Testis (tissue), 3 donors: ENCODE data around the gene KCNJ15. TPM values are rescaled to one million over a fixed set of nuclear protein-coding genes. Genes with fewer than 3 reads are reported as not detected.

Experiments used
- DNase-seq: peaks from one replicate; pipeline ENCODE4 v3.0.0-alpha.2; 2019
- H3K27ac ChIP-seq, 2 donors: fragments of 200-600 bp; sonication (generic); one replicate each; pipeline ENCODE4 v1.5.1; 2019
- H3K27me3 ChIP-seq: fragments of 200-600 bp; sonication (generic); one replicate; pipeline ENCODE4 v1.5.1; 2019
- H3K36me3 ChIP-seq: fragments of 200-600 bp; sonication (generic); one replicate; pipeline ENCODE4 v1.5.1; 2017; ENCODE audit warnings: low read depth; ENCODE audit errors: missing control alignments
- H3K4me1 ChIP-seq: fragments of 200-600 bp; sonication (generic); one replicate; pipeline ENCODE4 v1.5.1; 2019
- H3K4me3 ChIP-seq, 2 donors: fragments of 200-600 bp; sonication (generic); one replicate each; pipeline ENCODE4 v1.5.1; 2017 to 2019
- H3K9me3 ChIP-seq: fragments of 200-600 bp; sonication (generic); one replicate; pipeline ENCODE4 v1.5.1; 2017
- POLR2A ChIP-seq: fragments of 450-650 bp; IDR thresholded peaks from one replicate; pipeline ENCODE4 v1.6.1; 2017; ENCODE audit warnings: antibody characterized with exemption, mild to moderate bottlenecking, moderate library complexity
- WGBS, 2 donors: methylation state at CpG; one replicate each; pipeline ENCODE4 v1.1.5; 2018; 5-methylcytosine and 5-hydroxymethylcytosine counted together
- intact Hi-C: fragments of 100-400 bp; cut with DNase I; formaldehyde crosslinking; loops from one replicate; pipeline ENCODE4 v1.15.1; 2023; ENCODE audit warnings: low total_unique reads
- polyA plus RNA-seq: library from polyadenylated mRNA; stranded (reverse); fragments of 350-450 nt; fragmentation: Illumina TruSeq; extraction: RNeasy Lipid Tissue Mini Kit (QIAGEN cat#74804); gene quantifications from one replicate; pipeline ENCODE4 v1.2.3, GENCODE V29; 2014; ENCODE audit warnings: low read depth, low replicate concordance; ENCODE audit not compliant: insufficient read depth
- total RNA-seq, 2 donors: library from RNA; depleted of rRNA; stranded (reverse); fragments of >200 nt; gene quantifications; one replicate each; pipeline ENCODE4 v1.2.3, GENCODE V29; 2016
- TF ChIP-seq, protein P1 (sequence below), 3 experiments: fragments of 450-650 bp in 2 of 3; fragments of 200-600 bp in 1 of 3; sonication (generic) in 1 of 3; IDR thresholded peaks; one replicate each; pipeline ENCODE4 v1.5.1; 2016 to 2019; ENCODE audit warnings: antibody characterized with exemption in 3 of 3, mild to moderate bottlenecking in 2 of 3, moderate library complexity in 1 of 3

KCNJ15 gene
- total and polyA plus RNA-seq, 3 donors from 2014 or later: 4.9 to 13.0 (median 6.4) TPM

DNA sequence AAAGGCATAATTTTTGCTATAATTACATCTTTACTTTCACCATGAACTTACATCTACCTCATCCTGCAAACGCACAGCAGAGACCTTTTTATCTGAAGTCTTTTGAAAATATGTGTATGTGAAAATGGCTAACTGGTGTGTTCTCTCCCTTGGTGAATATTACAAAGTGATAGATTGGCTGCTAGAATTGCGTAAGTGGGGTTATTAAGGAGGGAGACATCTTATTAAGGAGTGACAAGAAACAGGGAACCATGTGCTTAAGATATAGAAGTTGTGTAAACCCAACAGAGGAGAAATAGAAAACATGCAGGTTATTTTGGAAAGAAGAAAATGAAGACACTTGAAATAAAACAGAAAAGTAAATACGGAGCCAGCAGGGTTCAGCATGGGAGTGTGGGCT, 7.8 kb downstream of the KCNJ15 start:
- H3K9me3 ChIP-seq: no peaks in the 10 kb centered on the region
- WGBS, 2 donors: 83 to 90% methylated on average over 3 of the region's 3 CpGs
- DNase-seq: no peak
- intact Hi-C loops: no loop called here
- no peaks in the 10 kb centered on the region for H3K36me3 ChIP-seq
- no peak overlapping the region for H3K27ac ChIP-seq
- no peaks in the 10 kb centered on the region for H3K27me3 ChIP-seq
- peaks cover 13% of the 10 kb centered on the region for H3K4me1 ChIP-seq
- H3K4me3 ChIP-seq: no peak overlapping the region
- no peak for TF ChIP-seq POLR2A
- TF ChIP-seq, protein P1, sequence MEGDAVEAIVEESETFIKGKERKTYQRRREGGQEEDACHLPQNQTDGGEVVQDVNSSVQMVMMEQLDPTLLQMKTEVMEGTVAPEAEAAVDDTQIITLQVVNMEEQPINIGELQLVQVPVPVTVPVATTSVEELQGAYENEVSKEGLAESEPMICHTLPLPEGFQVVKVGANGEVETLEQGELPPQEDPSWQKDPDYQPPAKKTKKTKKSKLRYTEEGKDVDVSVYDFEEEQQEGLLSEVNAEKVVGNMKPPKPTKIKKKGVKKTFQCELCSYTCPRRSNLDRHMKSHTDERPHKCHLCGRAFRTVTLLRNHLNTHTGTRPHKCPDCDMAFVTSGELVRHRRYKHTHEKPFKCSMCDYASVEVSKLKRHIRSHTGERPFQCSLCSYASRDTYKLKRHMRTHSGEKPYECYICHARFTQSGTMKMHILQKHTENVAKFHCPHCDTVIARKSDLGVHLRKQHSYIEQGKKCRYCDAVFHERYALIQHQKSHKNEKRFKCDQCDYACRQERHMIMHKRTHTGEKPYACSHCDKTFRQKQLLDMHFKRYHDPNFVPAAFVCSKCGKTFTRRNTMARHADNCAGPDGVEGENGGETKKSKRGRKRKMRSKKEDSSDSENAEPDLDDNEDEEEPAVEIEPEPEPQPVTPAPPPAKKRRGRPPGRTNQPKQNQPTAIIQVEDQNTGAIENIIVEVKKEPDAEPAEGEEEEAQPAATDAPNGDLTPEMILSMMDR (IDR thresholded peaks at IDR 0.05): no peak

DNA sequence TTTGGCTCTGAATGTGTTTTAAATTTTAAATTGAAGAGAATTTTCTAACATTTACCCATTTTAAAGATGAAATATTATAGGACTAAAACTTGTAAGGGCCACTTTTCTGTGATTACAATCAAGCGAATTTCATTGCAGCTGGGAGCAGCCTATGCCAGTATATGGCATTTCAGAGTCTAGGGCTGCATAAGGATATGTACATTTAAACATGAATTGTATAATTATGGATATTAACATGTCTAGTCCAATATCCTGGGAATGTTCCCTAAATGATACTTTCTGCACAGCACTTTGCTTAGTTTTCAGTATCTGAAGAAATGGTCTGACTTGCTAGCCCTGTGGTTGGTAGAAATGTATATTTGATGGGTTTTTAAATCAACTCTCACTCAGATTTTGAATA, 8.4 kb downstream of the KCNJ15 start:
- peaks cover 18% of the 10 kb centered on the region for H3K4me1 ChIP-seq
- no peak overlapping the region for H3K27ac ChIP-seq
- WGBS, 2 donors: 96 to 98% methylated on average over 1 of the region's 1 CpG
- TF ChIP-seq, protein P1 (IDR thresholded peaks at IDR 0.05): no peak
- no peak for TF ChIP-seq POLR2A
- no peaks in the 10 kb centered on the region for H3K27me3 ChIP-seq
- no peaks in the 10 kb centered on the region for H3K36me3 ChIP-seq
- no peaks in the 10 kb centered on the region for H3K9me3 ChIP-seq
- H3K4me3 ChIP-seq: no peak overlapping the region
- intact Hi-C loops: no loop called here
- DNase-seq: no peak

DNA sequence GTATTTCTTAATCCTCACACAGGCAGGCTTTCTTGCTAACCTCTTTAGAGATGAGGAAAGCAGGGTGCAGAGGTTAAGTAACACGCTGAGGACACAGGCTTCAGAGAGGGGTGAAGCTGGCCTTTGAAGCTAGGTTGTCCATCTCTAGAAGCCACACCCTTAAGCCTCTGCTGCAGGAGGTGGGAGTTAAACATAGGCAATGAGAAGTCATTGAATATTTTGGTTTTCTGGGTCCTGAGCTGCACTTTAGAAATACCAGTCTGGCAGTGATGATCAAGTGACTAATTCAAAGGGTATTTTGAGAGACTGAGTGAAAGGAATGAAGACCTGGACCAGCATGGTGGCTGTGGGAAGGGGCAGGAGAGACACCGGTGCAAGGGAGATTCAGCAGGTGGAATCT, 9.9 kb downstream of the KCNJ15 start:
- no peaks in the 10 kb centered on the region for H3K9me3 ChIP-seq
- H3K36me3 ChIP-seq: no peaks in the 10 kb centered on the region
- no peak overlapping the region for H3K27ac ChIP-seq
- H3K4me3 ChIP-seq: no peak overlapping the region
- H3K27me3 ChIP-seq: no peaks in the 10 kb centered on the region
- intact Hi-C loops: no loop called here
- peaks cover 18% of the 10 kb centered on the region for H3K4me1 ChIP-seq
- DNase-seq: no peak
- TF ChIP-seq, protein P1 (IDR thresholded peaks at IDR 0.05): no peak
- no peak for TF ChIP-seq POLR2A
- 88 to 97% methylated on average over 2 of the region's 2 CpGs for WGBS, 2 donors

DNA sequence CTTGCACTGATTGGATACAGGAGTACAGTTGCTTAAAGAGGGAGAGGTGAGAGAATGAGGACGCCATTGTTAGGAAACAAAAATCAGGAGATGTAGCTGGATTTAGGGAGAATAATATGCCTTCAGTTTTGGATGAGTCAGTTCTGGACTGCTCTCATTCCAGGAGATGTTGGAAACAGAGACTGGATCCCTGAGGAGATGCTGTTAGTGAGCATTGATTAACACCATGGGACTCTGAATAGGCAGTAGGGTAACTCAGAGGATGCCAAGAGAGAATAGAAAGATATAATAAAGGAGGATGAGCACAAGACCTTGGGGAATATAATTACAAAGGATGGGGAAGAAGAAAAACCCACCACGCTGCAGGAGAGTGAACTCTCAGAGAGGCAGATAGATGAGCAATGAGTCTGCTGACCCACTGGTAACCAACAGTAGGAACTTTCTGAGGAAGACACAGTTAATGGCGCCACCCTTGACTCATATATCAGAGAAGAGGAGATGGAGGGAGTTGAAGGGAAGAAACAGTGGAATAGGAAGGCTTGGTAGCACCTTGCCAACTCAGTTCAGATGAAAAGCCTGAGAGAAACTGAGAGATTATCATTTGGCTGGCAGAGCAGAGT, 10.5 kb downstream of the KCNJ15 start:
- H3K36me3 ChIP-seq: no peaks in the 10 kb centered on the region
- no peaks in the 10 kb centered on the region for H3K9me3 ChIP-seq
- no peak overlapping the region for H3K27ac ChIP-seq
- no peaks in the 10 kb centered on the region for H3K27me3 ChIP-seq
- H3K4me1 ChIP-seq: peaks cover 18% of the 10 kb centered on the region
- intact Hi-C loops: no loop called here
- WGBS, 2 donors: 90 to 97% methylated on average over 3 of the region's 3 CpGs
- H3K4me3 ChIP-seq: no peak overlapping the region
- no peak for DNase-seq
- no peak for TF ChIP-seq POLR2A
- TF ChIP-seq, protein P1 (IDR thresholded peaks at IDR 0.05): no peak
